SK-N-SH (cell line): ENCODE data around the gene PDXP. TPM values are rescaled to one million over a fixed set of nuclear protein-coding genes. Genes with fewer than 3 reads are reported as not detected.

Experiments used
- CTCF ChIA-PET: fragments of 300-600, 350-600 bp; formaldehyde crosslinking; extraction: SDS; loops from one replicate; lab custom pipeline; 2021; lab: Yijun Ruan, JAX
- POLR2A ChIA-PET: fragments of 350-600 bp; sonication (Branson Sonifier 250); formaldehyde crosslinking; extraction: SDS; loops from one replicate; lab custom pipeline; 2020; ENCODE audit warnings: antibody characterized with exemption, inconsistent platforms; lab: Yijun Ruan, JAX
- DNase-seq: peaks from one replicate; pipeline ENCODE4 v3.0.0; 2012
- H2AFZ ChIP-seq: fragments of 200-600 bp; sonication (generic); 2 replicates; pipeline ENCODE4 v1.8.1; 2016; ENCODE audit warnings: antibody characterized with exemption, mild to moderate bottlenecking, low read depth
- H3F3A ChIP-seq: fragments of 200-600 bp; sonication (generic); replicated peaks from 2 replicates; pipeline ENCODE3; 2016; ENCODE audit warnings: antibody characterized with exemption, mild to moderate bottlenecking; ENCODE audit not compliant: insufficient read depth
- H3K27ac ChIP-seq, 2 experiments: fragments of 200-500 bp in 1 of 2; fragments of 200-600 bp in 1 of 2; sonication (Bioruptor generic) in 1 of 2; sonication (generic), shearing (Covaris generic) in 1 of 2; 2 replicates each; pipeline versions ENCODE4 v1.5.1 to v1.6.1; 2014 to 2016; ENCODE audit warnings: low read depth in 2 of 2, inconsistent platforms in 1 of 2, low read length in 1 of 2, mild to moderate bottlenecking in 1 of 2, mixed read lengths in 1 of 2
- H3K27me3 ChIP-seq: fragments of 200-600 bp; sonication (generic), shearing (Covaris generic); 2 replicates; pipeline ENCODE4 v1.6.1; 2016; ENCODE audit warnings: mixed run types; ENCODE audit not compliant: insufficient read depth
- H3K36me3 ChIP-seq, 2 experiments: fragments of 200-500 bp in 1 of 2; fragments of 200-600 bp in 1 of 2; sonication (Bioruptor generic) in 1 of 2; sonication (generic) in 1 of 2; replicated peaks in 1 of 2; 2 replicates each; pipeline versions ENCODE3 to v1.5.1; 2014 to 2016; ENCODE audit warnings: low read length in 1 of 2, mild to moderate bottlenecking in 1 of 2; ENCODE audit not compliant: insufficient read depth in 2 of 2, control insufficient read depth in 1 of 2
- H3K4me1 ChIP-seq, 2 experiments: fragments of 200-500 bp in 1 of 2; fragments of 200-600 bp in 1 of 2; sonication (Bioruptor generic) in 1 of 2; sonication (generic), shearing (Covaris generic) in 1 of 2; 2 replicates each; pipeline versions ENCODE4 v1.5.1 to v1.6.1; 2014 to 2016; ENCODE audit warnings: low read depth in 1 of 2, low read length in 1 of 2, mixed run types in 1 of 2; ENCODE audit not compliant: insufficient read depth in 2 of 2, control insufficient read depth in 1 of 2
- H3K4me2 ChIP-seq: fragments of 200-600 bp; sonication (generic), shearing (Covaris generic); 2 replicates; pipeline ENCODE4 v1.6.1; 2017; ENCODE audit warnings: mixed run types
- H3K4me3 ChIP-seq, 2 experiments: fragments of 200-500 bp in 1 of 2; fragments of 200-600 bp in 1 of 2; sonication (Bioruptor generic) in 1 of 2; sonication (generic), shearing (Covaris generic) in 1 of 2; 2 replicates each; pipeline versions ENCODE4 v1.5.1 to v1.8.1; 2014 to 2016; ENCODE audit warnings: low read depth in 2 of 2, inconsistent platforms in 1 of 2, low read length in 1 of 2, mild to moderate bottlenecking in 1 of 2, mixed read lengths in 1 of 2, moderate library complexity in 1 of 2
- H3K79me2 ChIP-seq: fragments of 200-600 bp; sonication (generic); 2 replicates; pipeline ENCODE4 v1.8.1; 2017; ENCODE audit warnings: mild to moderate bottlenecking; ENCODE audit not compliant: insufficient read depth
- H3K9ac ChIP-seq: fragments of 200-600 bp; sonication (generic); 2 replicates; pipeline ENCODE4 v1.6.1; 2017; ENCODE audit warnings: mixed run types
- H3K9me2 ChIP-seq: fragments of 200-600 bp; sonication (generic); 2 replicates; pipeline ENCODE4 v1.6.1; 2017; ENCODE audit warnings: mixed run types
- H3K9me3 ChIP-seq: fragments of 200-600 bp; sonication (generic); 2 replicates; pipeline ENCODE4 v1.6.1; 2017; ENCODE audit warnings: mixed run types, mild to moderate bottlenecking, moderate library complexity
- H4K20me1 ChIP-seq: fragments of 200-600 bp; sonication (generic); 2 replicates; pipeline ENCODE4 v1.6.1; 2017; ENCODE audit warnings: mild to moderate bottlenecking, mixed run types; ENCODE audit not compliant: insufficient read depth
- CHD2 ChIP-seq: fragments of 150-350 bp; IDR thresholded peaks from 2 replicates; pipeline ENCODE4 v1.6.1; 2018; ENCODE audit warnings: low read length; ENCODE audit not compliant: partially characterized antibody
- EP300 ChIP-seq, 2 experiments: IDR thresholded peaks; 2 replicates each; pipeline versions ENCODE4 v1.4.0 to v1.6.1; 2012; ENCODE audit warnings: borderline replicate concordance in 1 of 2, low read depth in 1 of 2, low read length in 1 of 2
- EZH2phosphoT487 ChIP-seq: fragments of 200-600 bp; sonication (generic); IDR thresholded peaks from 2 replicates; pipeline ENCODE4 v1.6.1; 2017; ENCODE audit warnings: low read depth, mixed run types, mild to moderate bottlenecking, antibody characterized with exemption, moderate library complexity, borderline replicate concordance
- FOSL2 ChIP-seq: IDR thresholded peaks from 2 replicates; pipeline ENCODE4 v1.4.0; 2012; ENCODE audit warnings: low read depth, mild to moderate bottlenecking, moderate library complexity, borderline replicate concordance
- GABPA ChIP-seq: IDR thresholded peaks from 2 replicates; pipeline ENCODE4 v1.4.0; 2012; ENCODE audit warnings: low read depth, mild to moderate bottlenecking
- GATA2 ChIP-seq: sonication (generic); formaldehyde crosslinking; IDR thresholded peaks from 2 replicates; pipeline ENCODE4 v1.5.0; 2020; ENCODE audit warnings: mild to moderate bottlenecking, missing genetic modification reagents
- MXI1 ChIP-seq: IDR thresholded peaks from 2 replicates; pipeline ENCODE4 v1.6.1; 2012; ENCODE audit warnings: mild to moderate bottlenecking, low read depth, low read length, improper control_type of control experiment
- NFIC ChIP-seq: IDR thresholded peaks from 2 replicates; pipeline ENCODE4 v1.4.0; 2012; ENCODE audit warnings: borderline replicate concordance
- POLR2AphosphoS5 ChIP-seq: IDR thresholded peaks from 2 replicates; pipeline ENCODE4 v1.6.1; 2012; ENCODE audit warnings: low read depth, low read length
- RFX5 ChIP-seq: IDR thresholded peaks from 2 replicates; pipeline ENCODE4 v1.6.1; 2012; ENCODE audit warnings: mild to moderate bottlenecking, improper control_type of control experiment, low read length
- SMC3 ChIP-seq: IDR thresholded peaks from 2 replicates; pipeline ENCODE4 v1.6.1; 2012; ENCODE audit warnings: low read depth, low read length, improper control_type of control experiment
- TCF12 ChIP-seq: IDR thresholded peaks from 2 replicates; pipeline ENCODE4 v1.4.0; 2012
- TEAD4 ChIP-seq: IDR thresholded peaks from 2 replicates; pipeline ENCODE4 v1.4.0; 2012; ENCODE audit warnings: mild to moderate bottlenecking, borderline replicate concordance; ENCODE audit not compliant: insufficient read depth
- YY1 ChIP-seq: IDR thresholded peaks from 2 replicates; pipeline ENCODE4 v1.4.0; 2012; ENCODE audit warnings: low read depth, mild to moderate bottlenecking
- WGBS: methylation state at CpG from one replicate; pipeline ENCODE4 v1.1.6; 2017; ENCODE audit warnings: low lambda C conversion rate; 5-methylcytosine and 5-hydroxymethylcytosine counted together
- polyA plus RNA-seq, 3 experiments: library from polyadenylated mRNA; depleted of rRNA; stranded (reverse); fragments of >200 nt; gene quantifications; 2 replicates each; pipeline ENCODE4 v1.2.3, GENCODE V29; 2012
- TF ChIP-seq, protein P1 (sequence below): fragments of 150-350 bp; IDR thresholded peaks from 2 replicates; pipeline ENCODE4 v1.6.1; 2016; ENCODE audit warnings: mild to moderate bottlenecking, low read depth, low read length
- TF ChIP-seq, protein P2 (sequence below): IDR thresholded peaks from 2 replicates; pipeline ENCODE4 v1.4.0; 2012; ENCODE audit warnings: low read depth, borderline replicate concordance
- TF ChIP-seq, protein P3 (sequence below): IDR thresholded peaks from 2 replicates; pipeline ENCODE4; 2012
- TF ChIP-seq, protein P4 (sequence below): IDR thresholded peaks from 2 replicates; pipeline ENCODE4 v1.4.0; 2012; ENCODE audit warnings: low read depth
- TF ChIP-seq, protein P5 (sequence below): IDR thresholded peaks from 2 replicates; pipeline ENCODE4 v1.4.0; 2012; ENCODE audit warnings: low read depth, borderline replicate concordance

PDXP gene
- polyA plus RNA-seq, 1 of the 3 experiments (the other 2 are of a cell fraction) = 22.5 TPM

DNA sequence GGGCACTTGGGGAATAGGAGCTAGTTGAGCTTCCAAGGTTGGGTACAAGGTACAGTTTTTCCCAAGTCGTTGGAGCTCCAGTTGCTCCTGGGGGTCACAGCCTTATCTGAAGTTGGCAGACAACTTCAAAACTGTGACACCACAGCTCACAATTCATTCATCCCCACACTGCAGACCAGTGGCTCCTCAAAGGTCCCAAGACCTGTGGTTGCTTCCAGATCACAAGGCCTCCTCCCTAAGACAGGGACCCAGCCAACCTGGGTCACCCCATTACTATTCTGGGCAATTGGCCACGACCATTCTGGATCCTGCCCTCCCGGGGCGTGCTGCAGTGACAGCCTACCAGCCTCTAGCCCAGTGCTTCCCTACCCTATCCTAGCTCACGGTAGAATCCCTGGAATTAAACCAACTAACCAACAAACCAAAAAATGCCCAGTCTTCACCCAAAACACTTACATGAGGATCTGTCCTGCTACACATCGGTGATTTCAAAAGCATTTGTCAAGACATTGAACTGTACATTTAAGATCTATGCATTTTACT, 862 bp upstream of the PDXP start:
- peak overlapping the region; percentile 82 for H3K4me2 ChIP-seq
- peaks cover 19 to 37% of the 10 kb centered on the region in 2 experiments; a peak in 3 of 4 replicates for H3K4me1 ChIP-seq
- H3K4me3 ChIP-seq = peak overlapping the region; percentile 67 to 69
- H3K27me3 ChIP-seq = no peaks in the 10 kb centered on the region
- H3K27ac ChIP-seq = peak overlapping the region; percentile 73 to 93
- H4K20me1 ChIP-seq = peaks cover 22% of the 10 kb centered on the region; the same call in 1 of the 2 replicates
- peak overlapping the region; percentile 91 for H2AFZ ChIP-seq
- ChIA-PET POLR2A (interaction anchor here (0.8 to 2.7 kb wide), 12 partner anchors 10 to 149 kb away, joined by 3 to 28 read pairs (median 4); partner anchors contain the start of genes GCAT, LGALS1 and NOL12), CTCF (interaction anchor here (1.4 to 44.3 kb wide), 5 partner anchors 24 to 78 kb away, joined by 5 to 898 read pairs (median 6); partner anchors contain the start of genes NOL12, SH3BP1 and TRIOBP)
- peak; percentile 75 for DNase-seq
- peaks cover 20% of the 10 kb centered on the region for H3F3A ChIP-seq
- H3K36me3 ChIP-seq = peaks cover 0 to 3% of the 10 kb centered on the region in 2 experiments
- H3K9me2 ChIP-seq = no peaks in the 10 kb centered on the region
- peak overlapping the region; percentile 50; the same call in 1 of the 2 replicates for H3K9ac ChIP-seq
- no peaks in the 10 kb centered on the region for H3K9me3 ChIP-seq
- peaks cover 33% of the 10 kb centered on the region for H3K79me2 ChIP-seq
- WGBS = 13% methylated on average over 6 of the region's 6 CpGs
- no peak for TF ChIP-seq TCF12
- TF ChIP-seq POLR2AphosphoS5 = no peak
- TF ChIP-seq EZH2phosphoT487 = no peak
- no peak for TF ChIP-seq SMC3
- TF ChIP-seq, protein P1, sequence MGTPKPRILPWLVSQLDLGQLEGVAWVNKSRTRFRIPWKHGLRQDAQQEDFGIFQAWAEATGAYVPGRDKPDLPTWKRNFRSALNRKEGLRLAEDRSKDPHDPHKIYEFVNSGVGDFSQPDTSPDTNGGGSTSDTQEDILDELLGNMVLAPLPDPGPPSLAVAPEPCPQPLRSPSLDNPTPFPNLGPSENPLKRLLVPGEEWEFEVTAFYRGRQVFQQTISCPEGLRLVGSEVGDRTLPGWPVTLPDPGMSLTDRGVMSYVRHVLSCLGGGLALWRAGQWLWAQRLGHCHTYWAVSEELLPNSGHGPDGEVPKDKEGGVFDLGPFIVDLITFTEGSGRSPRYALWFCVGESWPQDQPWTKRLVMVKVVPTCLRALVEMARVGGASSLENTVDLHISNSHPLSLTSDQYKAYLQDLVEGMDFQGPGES = no peak
- no peak for TF ChIP-seq FOSL2
- TF ChIP-seq TEAD4 = no peak
- TF ChIP-seq RFX5 = no peak
- TF ChIP-seq NFIC = no peak
- TF ChIP-seq, protein P2, sequence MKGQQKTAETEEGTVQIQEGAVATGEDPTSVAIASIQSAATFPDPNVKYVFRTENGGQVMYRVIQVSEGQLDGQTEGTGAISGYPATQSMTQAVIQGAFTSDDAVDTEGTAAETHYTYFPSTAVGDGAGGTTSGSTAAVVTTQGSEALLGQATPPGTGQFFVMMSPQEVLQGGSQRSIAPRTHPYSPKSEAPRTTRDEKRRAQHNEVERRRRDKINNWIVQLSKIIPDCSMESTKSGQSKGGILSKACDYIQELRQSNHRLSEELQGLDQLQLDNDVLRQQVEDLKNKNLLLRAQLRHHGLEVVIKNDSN = no peak
- TF ChIP-seq, protein P3, sequence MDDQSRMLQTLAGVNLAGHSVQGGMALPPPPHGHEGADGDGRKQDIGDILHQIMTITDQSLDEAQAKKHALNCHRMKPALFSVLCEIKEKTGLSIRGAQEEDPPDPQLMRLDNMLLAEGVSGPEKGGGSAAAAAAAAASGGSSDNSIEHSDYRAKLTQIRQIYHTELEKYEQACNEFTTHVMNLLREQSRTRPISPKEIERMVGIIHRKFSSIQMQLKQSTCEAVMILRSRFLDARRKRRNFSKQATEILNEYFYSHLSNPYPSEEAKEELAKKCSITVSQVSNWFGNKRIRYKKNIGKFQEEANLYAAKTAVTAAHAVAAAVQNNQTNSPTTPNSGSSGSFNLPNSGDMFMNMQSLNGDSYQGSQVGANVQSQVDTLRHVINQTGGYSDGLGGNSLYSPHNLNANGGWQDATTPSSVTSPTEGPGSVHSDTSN = no peak
- TF ChIP-seq, protein P4, sequence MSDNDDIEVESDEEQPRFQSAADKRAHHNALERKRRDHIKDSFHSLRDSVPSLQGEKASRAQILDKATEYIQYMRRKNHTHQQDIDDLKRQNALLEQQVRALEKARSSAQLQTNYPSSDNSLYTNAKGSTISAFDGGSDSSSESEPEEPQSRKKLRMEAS = no peak
- no peak for TF ChIP-seq GATA2 (CRISPR knock-in tag)
- TF ChIP-seq, protein P5, sequence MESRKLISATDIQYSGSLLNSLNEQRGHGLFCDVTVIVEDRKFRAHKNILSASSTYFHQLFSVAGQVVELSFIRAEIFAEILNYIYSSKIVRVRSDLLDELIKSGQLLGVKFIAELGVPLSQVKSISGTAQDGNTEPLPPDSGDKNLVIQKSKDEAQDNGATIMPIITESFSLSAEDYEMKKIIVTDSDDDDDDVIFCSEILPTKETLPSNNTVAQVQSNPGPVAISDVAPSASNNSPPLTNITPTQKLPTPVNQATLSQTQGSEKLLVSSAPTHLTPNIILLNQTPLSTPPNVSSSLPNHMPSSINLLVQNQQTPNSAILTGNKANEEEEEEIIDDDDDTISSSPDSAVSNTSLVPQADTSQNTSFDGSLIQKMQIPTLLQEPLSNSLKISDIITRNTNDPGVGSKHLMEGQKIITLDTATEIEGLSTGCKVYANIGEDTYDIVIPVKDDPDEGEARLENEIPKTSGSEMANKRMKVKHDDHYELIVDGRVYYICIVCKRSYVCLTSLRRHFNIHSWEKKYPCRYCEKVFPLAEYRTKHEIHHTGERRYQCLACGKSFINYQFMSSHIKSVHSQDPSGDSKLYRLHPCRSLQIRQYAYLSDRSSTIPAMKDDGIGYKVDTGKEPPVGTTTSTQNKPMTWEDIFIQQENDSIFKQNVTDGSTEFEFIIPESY = no peak
- TF ChIP-seq CHD2 = no peak
- TF ChIP-seq YY1 = no peak
- TF ChIP-seq MXI1 = no peak
- TF ChIP-seq EP300 (IDR thresholded peaks at IDR 0.05; ENCODE audit: borderline replicate concordance in 1 of 2, low read depth in 1 of 2, low read length in 1 of 2) = no peak
- no peak for TF ChIP-seq GABPA
